Nephron progenitor cell (in vitro differentiated cells): Measurements from ENCODE around the gene ISG20L2.

Source experiments
- DNase-seq: peaks from one replicate; pipeline ENCODE4 v3.0.0; 2021
- H3K27ac Mint-ChIP-seq: 2 replicates; pipeline ENCODE4 v1.8.0; 2021; ENCODE audit warnings: mild to moderate bottlenecking, moderate library complexity, mixed read lengths
- H3K27me3 Mint-ChIP-seq: 2 replicates; pipeline ENCODE4 v1.8.0; 2021; ENCODE audit warnings: mild to moderate bottlenecking, low read depth, mixed read lengths; ENCODE audit not compliant: poor library complexity
- H3K36me3 Mint-ChIP-seq: 2 replicates; pipeline ENCODE4 v1.8.0; 2021; ENCODE audit warnings: low read depth, mixed read lengths
- H3K4me1 Mint-ChIP-seq: 2 replicates; pipeline ENCODE4 v1.8.0; 2021; ENCODE audit warnings: mixed read lengths
- H3K4me3 Mint-ChIP-seq: 2 replicates; pipeline ENCODE4 v1.8.0; 2021; ENCODE audit warnings: mild to moderate bottlenecking, moderate library complexity, mixed read lengths
- H3K9me3 Mint-ChIP-seq: 2 replicates; pipeline ENCODE4 v1.8.0; 2021; ENCODE audit warnings: mild to moderate bottlenecking, moderate library complexity, mixed read lengths
- TF ChIP-seq, protein P1 (sequence below): fragments of 200-600 bp; sonication (generic); IDR thresholded peaks from 2 replicates; pipeline ENCODE4 v1.5.0; 2021; ENCODE audit warnings: antibody characterized with exemption

Gene ISG20L2

GRCh38 chr1:156728599-156729462, at the start of gene ISG20L2:
Gene ISG20L2, minus strand, starts transcription at chr1:156728766. Its CDS starts 1,114 bp downstream, at chr1:156727652.
- TF ChIP-seq, protein P1, sequence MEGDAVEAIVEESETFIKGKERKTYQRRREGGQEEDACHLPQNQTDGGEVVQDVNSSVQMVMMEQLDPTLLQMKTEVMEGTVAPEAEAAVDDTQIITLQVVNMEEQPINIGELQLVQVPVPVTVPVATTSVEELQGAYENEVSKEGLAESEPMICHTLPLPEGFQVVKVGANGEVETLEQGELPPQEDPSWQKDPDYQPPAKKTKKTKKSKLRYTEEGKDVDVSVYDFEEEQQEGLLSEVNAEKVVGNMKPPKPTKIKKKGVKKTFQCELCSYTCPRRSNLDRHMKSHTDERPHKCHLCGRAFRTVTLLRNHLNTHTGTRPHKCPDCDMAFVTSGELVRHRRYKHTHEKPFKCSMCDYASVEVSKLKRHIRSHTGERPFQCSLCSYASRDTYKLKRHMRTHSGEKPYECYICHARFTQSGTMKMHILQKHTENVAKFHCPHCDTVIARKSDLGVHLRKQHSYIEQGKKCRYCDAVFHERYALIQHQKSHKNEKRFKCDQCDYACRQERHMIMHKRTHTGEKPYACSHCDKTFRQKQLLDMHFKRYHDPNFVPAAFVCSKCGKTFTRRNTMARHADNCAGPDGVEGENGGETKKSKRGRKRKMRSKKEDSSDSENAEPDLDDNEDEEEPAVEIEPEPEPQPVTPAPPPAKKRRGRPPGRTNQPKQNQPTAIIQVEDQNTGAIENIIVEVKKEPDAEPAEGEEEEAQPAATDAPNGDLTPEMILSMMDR: no peak

GRCh38 chr1:156777573-156777972, 49.0 kb upstream of the ISG20L2 start:
- Mint-ChIP-seq H3K36me3 (peaks cover 39% of the 10 kb centered on the region), H3K4me3 (no peak overlapping the region), H3K4me1 (peaks cover 30% of the 10 kb centered on the region), H3K27me3 (no peaks in the 10 kb centered on the region), H3K9me3 (no peaks in the 10 kb centered on the region), H3K27ac (peak overlapping the region; percentile 13)
- TF ChIP-seq, protein P1: no peak
- DNase-seq: no peak

More at GRCh38 chr1:156728599-156729462, at the start of gene ISG20L2:
- Mint-ChIP-seq H3K4me1 (peaks cover 27% of the 10 kb centered on the region), H3K4me3 (no peak within 1 kb of the TSS), H3K36me3 (peaks cover 17% of the 10 kb centered on the region), H3K27me3 (no peaks in the 10 kb centered on the region), H3K9me3 (no peaks in the 10 kb centered on the region), H3K27ac (peak within 1 kb of the TSS; percentile 99)
- peak; percentile 92 for DNase-seq

- DNase-seq: no peak
- TF ChIP-seq, protein P1: no peak
- peaks cover 36% of the 10 kb centered on the region for H3K4me1 Mint-ChIP-seq
- H3K27me3 Mint-ChIP-seq: no peaks in the 10 kb centered on the region
- no peaks in the 10 kb centered on the region for H3K9me3 Mint-ChIP-seq
- peaks cover 34% of the 10 kb centered on the region for H3K36me3 Mint-ChIP-seq
- H3K4me3 Mint-ChIP-seq: no peak overlapping the region
- H3K27ac Mint-ChIP-seq: peak overlapping the region; percentile 13
Measured at GRCh38 chr1:156776942-156777341, 48.4 kb upstream of the ISG20L2 start.

DNA sequence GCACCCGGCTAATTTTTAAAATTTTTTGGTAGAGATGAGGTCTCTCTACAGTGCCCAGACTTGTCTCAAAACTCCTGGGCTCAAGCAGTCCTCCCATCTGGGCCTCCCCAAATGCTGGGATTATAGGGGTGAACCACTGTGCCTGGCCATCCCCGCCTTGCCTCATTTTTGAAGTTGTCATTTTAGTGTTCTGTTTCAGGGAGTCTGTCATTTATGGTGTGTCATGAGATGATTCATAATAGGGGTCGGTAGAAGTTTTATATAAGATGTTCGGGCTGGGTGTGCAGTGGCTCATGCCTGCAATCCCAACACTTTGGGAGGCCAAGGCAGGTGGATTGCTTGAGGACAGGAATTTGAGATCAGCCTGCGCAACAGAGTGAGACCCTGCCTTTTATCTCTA, 47.2 kb upstream of the ISG20L2 start:
- no peak for DNase-seq
- H3K27me3 Mint-ChIP-seq: no peaks in the 10 kb centered on the region
- TF ChIP-seq, protein P1: no peak
- no peaks in the 10 kb centered on the region for H3K9me3 Mint-ChIP-seq
- H3K36me3 Mint-ChIP-seq: peaks cover 32% of the 10 kb centered on the region
- peaks cover 40% of the 10 kb centered on the region for H3K4me1 Mint-ChIP-seq
- peak overlapping the region; percentile 28 for H3K27ac Mint-ChIP-seq
- no peak overlapping the region for H3K4me3 Mint-ChIP-seq

DNA sequence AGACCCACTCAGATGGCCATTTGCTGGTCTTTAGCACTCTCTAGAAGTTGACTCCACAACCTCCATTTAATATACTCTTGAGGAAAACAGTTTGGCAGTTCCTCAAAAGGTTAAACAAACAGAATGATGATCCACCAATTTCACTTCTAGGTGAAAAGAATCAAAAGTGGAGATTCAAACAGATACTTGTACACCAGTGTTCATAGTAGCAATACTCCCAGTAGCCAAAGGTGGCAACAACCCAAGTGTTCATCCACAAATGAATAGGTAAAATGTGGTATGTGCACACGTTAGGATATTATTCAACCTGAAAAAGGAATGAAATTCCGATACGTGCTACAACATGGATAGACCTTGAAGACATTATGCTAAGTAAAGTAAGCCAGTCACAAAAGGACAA, 45.0 kb upstream of the ISG20L2 start:
- DNase-seq: no peak
- Mint-ChIP-seq H3K9me3 (no peaks in the 10 kb centered on the region), H3K4me3 (no peak overlapping the region), H3K36me3 (peaks cover 43% of the 10 kb centered on the region), H3K27ac (no peak overlapping the region), H3K27me3 (no peaks in the 10 kb centered on the region), H3K4me1 (peaks cover 61% of the 10 kb centered on the region)
- TF ChIP-seq, protein P1: no peak
